Fibroblast of skin of left biceps (primary cell): Measurements from ENCODE around the gene DMBT1.

Experiments
- DNase-seq, 2 experiments: peaks; one replicate each; pipeline ENCODE4 v3.0.0-alpha.2; 2013; ENCODE audit warnings: low read depth in 2 of 2

Gene DMBT1

GRCh38 chr10:122560279-122560804, at the start of gene DMBT1:
DMBT1 (plus strand) TSS chr10:122560754; CDS start chr10:122560771, 17 bp downstream.
- no peak for DNase-seq

DNA sequence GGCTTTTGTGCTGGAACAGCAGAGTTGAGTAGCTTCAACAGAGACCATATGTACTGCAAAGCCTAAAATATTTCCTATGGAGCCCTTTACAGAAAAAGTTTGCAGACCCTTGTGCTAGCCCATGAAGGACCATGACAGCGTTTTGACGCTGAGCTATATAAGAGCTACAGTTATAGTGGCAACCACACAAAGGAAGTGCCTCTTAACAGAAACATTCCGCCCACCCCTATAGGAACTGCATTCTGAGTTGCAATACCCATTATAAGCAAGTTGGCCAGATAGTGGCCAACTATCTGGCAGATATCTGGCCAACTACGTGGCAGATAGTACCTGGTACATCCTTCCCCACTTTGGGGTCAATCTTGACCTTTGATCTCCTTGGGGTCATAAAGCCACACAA, 47.5 kb upstream of the DMBT1 start:
- no peak for DNase-seq

DNA sequence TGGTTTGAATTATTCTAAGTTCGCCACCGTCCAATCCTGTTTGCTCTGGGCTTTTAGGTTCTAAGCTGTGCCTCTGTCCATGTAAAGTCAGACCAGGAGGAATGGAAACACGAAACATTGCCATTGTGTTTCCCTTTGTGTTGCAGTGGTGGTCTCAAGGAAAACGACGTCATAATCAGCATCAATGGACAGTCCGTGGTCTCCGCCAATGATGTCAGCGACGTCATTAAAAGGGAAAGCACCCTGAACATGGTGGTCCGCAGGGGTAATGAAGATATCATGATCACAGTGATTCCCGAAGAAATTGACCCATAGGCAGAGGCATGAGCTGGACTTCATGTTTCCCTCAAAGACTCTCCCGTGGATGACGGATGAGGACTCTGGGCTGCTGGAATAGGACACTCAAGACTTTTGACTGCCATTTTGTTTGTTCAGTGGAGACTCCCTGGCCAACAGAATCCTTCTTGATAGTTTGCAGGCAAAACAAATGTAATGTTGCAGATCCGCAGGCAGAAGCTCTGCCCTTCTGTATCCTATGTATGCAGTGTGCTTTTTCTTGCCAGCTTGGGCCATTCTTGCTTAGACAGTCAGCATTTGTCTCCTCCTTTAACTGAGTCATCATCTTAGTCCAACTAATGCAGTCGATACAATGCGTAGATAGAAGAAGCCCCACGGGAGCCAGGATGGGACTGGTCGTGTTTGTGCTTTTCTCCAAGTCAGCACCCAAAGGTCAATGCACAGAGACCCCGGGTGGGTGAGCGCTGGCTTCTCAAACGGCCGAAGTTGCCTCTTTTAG, 46.3 kb upstream of the DMBT1 start:
- DNase-seq = no peak

DNA sequence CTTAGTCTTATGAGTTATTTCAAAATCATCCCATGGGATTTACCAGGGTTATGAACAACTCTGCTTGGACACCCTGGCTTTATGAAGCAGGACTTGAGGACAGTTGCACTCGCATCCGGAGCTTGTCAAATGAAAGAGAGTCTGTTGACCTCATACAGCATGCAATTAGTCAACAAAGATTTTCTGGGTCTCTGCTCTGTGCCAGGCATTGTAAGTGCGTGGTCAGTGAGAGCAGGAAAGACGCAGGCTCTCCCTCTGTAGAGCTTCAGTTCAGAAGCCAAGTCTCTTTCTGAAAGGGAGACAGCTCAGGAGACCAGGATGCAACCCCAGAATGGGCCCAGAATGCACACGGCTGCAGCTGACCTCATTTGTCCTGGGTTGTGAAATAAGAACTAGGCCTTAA, 45.5 kb upstream of the DMBT1 start:
- DNase-seq = no peak

DNA sequence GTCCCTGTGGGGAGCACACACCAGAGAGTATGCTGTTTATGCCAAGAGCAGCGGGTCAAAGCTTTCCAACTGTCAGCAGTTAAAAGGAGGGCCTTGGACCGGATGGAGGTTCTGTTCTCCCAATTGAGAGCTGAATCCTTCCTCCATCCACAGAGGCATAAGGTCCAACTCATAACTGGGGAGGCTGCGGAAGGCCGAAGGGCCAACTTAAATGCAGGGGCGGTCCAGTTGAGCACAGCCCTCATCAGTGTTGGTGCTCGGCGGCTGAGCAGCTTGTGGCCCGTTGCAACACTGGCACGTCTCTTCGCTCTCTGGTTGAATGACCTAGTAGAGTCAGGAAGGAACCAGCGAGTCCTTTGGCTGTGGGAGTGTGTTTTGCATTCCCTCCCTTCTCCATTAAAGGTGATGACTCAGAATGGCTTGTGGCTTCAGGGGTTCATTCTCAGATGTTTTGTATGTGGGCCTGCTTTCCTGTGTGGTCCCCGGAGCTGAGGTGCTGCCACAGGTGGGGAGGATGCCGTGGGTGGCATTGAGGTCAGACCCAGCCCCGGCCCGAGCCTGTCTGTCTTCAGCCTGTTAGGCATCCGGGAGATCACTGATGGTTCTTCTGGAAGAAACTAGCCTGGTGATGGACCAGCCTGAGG, 44.8 kb upstream of the DMBT1 start:
- DNase-seq = no peak

- DNase-seq = no peak
These were observed 43.8 kb upstream of the DMBT1 start for GRCh38 chr10:122516734-122517133.

DNA sequence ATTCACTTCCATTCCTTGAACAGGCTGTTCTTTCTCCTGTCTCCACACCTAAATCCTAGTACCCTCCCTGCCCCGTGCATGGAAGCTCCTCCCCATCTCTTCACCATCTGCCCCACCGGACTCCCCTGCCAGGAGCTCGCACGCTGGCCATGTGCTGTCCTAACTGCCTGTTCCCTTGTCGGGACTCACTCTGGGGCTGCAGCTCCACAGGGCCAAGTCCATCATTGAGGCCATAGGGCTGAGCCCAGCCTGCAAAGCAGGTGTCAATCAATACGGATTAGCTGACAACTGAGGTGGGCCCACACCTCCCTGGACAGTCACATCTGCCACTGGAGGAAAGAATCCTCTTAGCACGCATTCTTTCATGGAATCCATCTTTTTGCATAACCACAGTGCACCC, 41.4 kb upstream of the DMBT1 start:
- DNase-seq = no peak

DNA sequence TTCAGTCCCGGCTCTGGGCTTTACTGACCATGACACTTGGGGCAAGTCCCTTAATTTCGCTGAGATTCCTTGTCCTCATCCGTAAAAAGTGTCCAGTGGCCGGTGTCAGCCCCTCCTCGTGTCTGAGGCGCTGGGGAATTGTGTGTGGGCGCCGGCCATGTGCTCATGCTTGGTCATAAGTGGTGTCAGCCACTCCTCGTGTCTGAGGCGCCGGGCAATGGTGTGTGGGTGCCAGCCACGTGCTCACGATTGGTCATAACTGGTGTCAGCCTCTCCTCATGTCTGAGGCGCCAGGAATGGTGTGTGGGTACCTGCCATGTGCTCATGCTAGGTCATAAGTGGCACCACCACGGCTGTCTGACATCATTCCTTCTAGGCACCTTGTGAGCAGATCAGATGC, 40.7 kb upstream of the DMBT1 start:
- DNase-seq = no peak

- DNase-seq = no peak
These were observed 39.5 kb upstream of the DMBT1 start for GRCh38 chr10:122521011-122521410.

- DNase-seq = no peak
These were observed 35.7 kb upstream of the DMBT1 start for GRCh38 chr10:122524811-122525210.

- DNase-seq = no peak
These were observed 34.8 kb upstream of the DMBT1 start for GRCh38 chr10:122525788-122526187.

GRCh38 chr10:122526892-122527291, 33.7 kb upstream of the DMBT1 start:
- DNase-seq = no peak

DNA sequence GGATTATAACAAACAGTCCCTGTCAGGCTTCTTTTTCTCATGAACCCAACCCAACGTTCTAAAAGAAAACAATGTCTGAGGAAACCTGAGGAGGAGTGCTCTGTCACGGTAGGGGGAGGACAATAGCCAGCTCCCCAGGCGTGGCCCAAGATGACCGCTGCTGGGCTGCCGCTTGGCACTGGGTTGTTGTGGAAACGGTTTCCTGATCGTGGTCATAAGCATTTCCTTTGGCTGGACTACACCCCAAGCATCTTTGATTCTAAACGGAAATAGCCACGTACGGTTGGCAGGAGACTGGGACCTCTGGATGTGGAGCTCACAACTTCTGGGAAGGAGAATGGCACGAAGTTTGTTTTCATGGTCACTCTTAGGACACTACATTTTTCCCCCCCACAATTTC, 30.4 kb upstream of the DMBT1 start:
- no peak for DNase-seq

DNA sequence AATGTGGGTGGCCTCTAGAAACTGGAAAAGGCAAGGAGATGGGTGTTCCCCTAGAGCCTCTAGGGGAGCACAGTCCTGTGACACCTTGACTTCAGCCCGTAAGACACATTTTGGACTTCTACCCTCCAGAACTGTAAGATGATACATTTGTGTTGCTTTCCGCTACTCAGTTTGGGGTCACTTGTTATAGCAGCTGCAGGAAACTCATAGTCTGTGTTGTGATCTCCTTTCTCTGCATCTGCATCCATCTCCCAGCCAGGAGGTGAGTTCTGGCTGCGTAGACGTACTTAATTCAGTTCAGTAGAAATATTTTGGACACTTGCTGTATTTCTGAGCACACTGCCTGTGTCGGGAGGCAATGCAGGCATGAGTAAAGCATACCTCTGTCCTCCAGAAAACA, 29.3 kb upstream of the DMBT1 start:
- DNase-seq = no peak

DNA sequence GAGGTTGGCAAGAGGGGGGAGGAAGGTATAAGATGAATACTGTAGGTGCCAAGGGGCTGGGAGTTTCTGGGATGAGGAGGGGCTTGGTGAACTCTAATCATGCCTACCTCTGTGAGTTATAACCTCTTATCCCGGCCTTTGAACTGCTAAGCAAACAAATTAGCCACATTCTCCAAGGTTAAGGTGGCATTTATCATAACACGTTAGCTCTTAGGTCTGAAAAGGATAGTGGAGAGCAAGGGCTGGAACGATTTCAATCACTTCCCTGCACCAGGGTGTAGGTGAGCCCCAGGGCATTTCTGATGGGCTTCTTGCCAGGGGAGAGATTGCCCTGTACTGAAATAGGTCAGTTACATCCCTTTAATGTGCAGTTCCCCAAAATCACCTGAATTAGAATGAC, 28.6 kb upstream of the DMBT1 start:
- no peak for DNase-seq

- no peak for DNase-seq
These were observed 27.8 kb upstream of the DMBT1 start for GRCh38 chr10:122532601-122533296.

GRCh38 chr10:122537545-122537944, 23.0 kb upstream of the DMBT1 start:
- no peak for DNase-seq

GRCh38 chr10:122541541-122542002, 19.0 kb upstream of the DMBT1 start:
- DNase-seq = no peak

DNA sequence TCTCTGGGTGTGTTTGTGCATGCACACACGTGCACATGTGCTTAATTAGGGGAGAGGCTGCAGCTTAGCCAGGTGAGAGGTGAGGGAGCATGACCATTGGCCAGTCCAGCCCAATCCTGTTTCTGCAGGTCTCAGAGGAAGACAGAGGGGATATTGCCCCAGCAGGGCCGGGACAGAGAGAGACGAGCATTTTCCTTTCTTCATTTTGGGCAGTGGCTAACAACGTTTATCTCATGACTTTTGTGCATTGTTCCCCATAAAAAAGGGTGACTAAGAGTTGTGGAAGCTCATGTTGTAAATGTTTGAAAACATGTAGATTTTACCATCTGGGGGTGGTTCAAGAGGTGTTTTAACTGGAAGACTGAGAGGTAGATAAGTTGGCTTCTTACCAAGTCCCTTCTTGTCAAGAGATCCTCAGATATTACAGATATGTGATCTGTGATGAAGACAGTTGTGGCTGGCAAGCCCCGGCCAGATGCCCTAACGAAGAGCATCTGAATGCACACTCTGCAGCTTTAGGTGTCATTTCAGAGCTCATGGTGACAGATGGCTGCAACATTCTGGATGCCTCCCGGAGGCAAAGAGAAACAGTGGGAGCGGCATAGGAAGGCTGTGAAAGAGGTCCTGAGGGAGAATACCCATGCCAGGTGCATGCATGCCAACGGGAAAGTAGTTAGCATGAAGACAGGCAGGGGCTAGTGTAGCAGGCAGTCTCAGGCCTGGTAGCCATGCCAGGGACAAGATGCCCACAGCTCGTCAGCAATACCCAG, 16.7 kb upstream of the DMBT1 start:
- DNase-seq = no peak

DNA sequence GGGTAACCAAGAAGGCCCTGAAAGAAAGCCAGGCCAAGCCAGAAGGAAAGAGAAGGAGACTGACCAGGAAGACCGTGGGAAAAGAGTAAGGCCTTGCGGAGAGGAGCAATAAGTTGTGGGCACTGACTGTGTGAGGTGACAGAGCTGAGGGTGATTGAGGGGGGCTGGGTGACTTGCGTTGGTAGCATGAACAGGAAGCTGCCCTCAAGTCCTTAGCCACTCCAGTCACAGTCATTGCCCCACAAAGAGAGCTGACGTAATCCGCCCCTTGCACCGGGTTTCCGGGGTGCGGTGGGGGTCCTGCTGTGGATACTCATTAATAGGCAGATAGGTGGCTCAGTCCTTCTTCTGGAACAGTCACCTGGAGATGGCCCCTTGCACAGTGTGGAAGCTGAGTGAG, 16.1 kb upstream of the DMBT1 start:
- no peak for DNase-seq

DNA sequence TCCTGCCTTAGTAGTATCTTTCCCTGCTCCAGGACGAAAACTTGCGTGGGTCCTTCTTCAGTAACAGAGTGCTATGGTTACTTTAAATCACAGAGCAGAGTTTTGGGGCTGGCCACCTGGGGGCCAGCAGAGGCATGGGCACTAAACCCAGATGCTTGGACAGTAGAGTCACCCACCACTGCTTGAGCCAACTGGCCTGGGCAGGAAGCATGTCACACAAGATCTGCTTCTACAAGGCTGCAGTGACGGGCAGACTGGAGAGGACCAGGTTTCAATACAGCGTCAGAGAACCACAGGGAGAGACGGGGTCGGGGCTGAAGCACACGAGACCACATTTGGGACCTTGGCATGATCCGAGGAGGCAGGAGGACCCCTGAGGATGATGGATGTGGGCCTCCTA, 14.3 kb upstream of the DMBT1 start:
- DNase-seq = no peak
